IPS-20b (cell line): ENCODE results near the gene PSD2.

Source experiments
- H3K27ac ChIP-seq: one replicate; pipeline ENCODE4 v1.5.1; 2013; ENCODE audit warnings: low read length
- H3K27me3 ChIP-seq: 2 replicates; pipeline ENCODE4 v1.6.1; 2013; ENCODE audit warnings: mild to moderate bottlenecking, low read length, inconsistent platforms; ENCODE audit not compliant: insufficient read depth
- H3K36me3 ChIP-seq: 2 replicates; pipeline ENCODE4 v1.6.1; 2013; ENCODE audit warnings: low read depth, mild to moderate bottlenecking, inconsistent platforms, low read length, moderate library complexity; ENCODE audit not compliant: insufficient read depth
- H3K4me1 ChIP-seq: 2 replicates; pipeline ENCODE4 v1.6.1; 2013; ENCODE audit warnings: mild to moderate bottlenecking, control low read depth, inconsistent platforms, low read length, moderate library complexity; ENCODE audit not compliant: insufficient read depth
- H3K4me3 ChIP-seq: 2 replicates; pipeline ENCODE4 v1.5.1; 2013; ENCODE audit warnings: mild to moderate bottlenecking, low read length, inconsistent platforms
- H3K9ac ChIP-seq: 2 replicates; pipeline ENCODE4 v1.6.1; 2013; ENCODE audit warnings: low read depth, mild to moderate bottlenecking, inconsistent platforms, low read length, moderate library complexity
- H3K9me3 ChIP-seq: 2 replicates; pipeline ENCODE4 v1.6.1; 2013; ENCODE audit warnings: mild to moderate bottlenecking, low read depth, low read length, inconsistent platforms; ENCODE audit not compliant: insufficient read depth

PSD2 gene

DNA sequence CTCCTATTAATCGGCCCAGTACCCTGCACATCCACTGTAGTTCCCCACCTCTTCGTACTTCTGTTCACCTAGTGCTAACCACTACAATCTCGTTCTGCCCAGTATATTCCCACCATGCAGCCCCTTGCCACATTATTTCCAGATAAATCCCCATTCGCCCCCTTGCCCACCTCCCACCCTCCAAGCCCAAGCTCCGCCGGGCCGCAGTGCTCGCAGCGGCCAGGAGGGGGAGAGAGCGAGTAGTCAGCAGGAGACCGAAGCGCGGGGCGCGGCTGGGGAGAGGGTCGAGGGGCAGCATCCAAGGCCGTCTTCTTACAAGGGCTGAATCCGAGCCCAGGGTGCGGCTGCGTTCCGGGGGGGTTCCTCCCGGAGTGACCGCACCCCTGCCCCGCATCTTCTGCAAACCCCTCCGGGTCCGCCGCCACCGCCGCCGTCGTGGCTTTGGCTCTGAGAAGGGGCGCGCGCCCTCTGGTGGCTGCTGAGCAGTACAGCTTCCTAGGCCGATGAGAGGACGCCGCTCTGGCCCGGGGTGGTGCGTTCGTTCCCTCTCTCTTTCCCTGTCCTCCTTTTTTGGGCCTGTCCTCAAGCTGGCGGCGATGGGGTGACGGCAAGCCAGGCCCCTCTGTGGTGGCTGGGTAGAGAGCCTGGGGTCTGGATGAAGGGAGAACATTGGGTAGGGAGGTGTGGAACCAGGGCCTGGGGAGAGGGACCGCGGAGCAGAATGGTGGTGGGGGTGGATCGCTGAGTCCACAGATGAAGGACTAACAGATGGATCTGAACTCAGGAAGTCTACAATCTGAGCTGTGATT, 30.0 kb upstream of the PSD2 start:
- H3K4me3 ChIP-seq, result peak overlapping the region; percentile 66; the same call in 1 of the 2 replicates
- no peaks in the 10 kb centered on the region for H3K36me3 ChIP-seq
- peak overlapping the region; percentile 53; the same call in 1 of the 2 replicates for H3K9ac ChIP-seq
- peaks cover 54% of the 10 kb centered on the region for H3K27me3 ChIP-seq
- H3K4me1 ChIP-seq, result peaks cover 17% of the 10 kb centered on the region; the same call in 1 of the 2 replicates
- H3K9me3 ChIP-seq, result no peaks in the 10 kb centered on the region
- H3K27ac ChIP-seq, result no peak overlapping the region

DNA sequence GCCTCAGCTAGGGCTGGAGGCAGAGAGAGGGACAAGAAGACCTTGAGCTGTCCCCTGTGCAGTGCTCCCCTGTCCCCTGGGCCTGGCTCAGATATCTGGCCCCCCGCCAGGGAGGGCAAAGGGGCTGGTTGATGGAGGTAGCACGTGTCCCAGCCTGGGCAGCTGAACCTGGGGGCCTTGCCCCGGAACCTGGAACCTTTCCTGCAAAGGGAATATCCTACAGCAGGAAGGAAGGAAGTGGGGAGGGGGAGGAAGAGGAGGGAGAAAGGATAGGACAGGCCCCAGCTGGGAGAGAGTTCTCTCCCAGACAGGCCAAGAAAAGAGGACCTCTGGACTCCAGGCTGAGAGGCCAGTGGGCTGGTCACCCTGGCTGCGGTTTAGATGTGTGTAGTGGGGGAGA, 27.6 kb upstream of the PSD2 start:
- no peak overlapping the region for H3K4me3 ChIP-seq
- no peaks in the 10 kb centered on the region for H3K36me3 ChIP-seq
- no peak overlapping the region for H3K9ac ChIP-seq
- H3K27me3 ChIP-seq, result peaks cover 34% of the 10 kb centered on the region
- H3K27ac ChIP-seq, result no peak overlapping the region
- H3K4me1 ChIP-seq, result peaks cover 15% of the 10 kb centered on the region; the same call in 1 of the 2 replicates
- H3K9me3 ChIP-seq, result no peaks in the 10 kb centered on the region

DNA sequence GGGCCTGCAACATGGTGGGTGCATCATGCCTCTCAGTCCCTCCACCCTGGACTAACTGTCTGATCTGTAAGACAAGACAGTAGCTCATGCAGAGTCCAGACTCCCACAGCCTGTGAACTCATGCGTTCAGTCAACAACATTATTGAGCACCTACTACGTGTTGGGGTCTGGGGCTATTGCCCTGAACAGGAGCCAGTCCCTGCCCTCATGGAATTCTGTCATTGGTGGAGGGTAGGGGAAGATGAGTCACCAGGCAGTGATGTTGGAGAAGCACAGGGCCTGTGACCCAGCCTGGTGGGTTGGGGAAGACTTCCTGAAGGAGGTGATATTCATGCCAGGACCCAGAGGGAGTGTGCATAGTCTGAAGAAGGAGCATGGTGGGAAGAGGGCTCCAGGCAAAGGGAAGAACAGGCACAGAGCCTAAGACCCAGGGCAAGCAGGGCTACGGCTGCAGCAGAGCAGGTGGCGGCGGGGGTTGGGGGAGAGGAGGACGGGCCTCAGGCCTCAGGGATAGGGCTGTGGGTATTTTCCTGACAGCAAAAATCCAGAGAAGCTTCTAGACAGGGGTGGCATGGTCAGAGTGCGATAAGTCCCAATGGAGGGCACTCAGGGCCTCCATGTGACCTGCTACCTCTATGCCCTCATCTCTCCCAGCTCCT, 26.7 kb upstream of the PSD2 start:
- Histone ChIP-seq H3K4me3 (no peak overlapping the region), H3K4me1 (peaks cover 12% of the 10 kb centered on the region; the same call in 1 of the 2 replicates), H3K9ac (no peak overlapping the region), H3K9me3 (no peaks in the 10 kb centered on the region), H3K27me3 (peaks cover 26% of the 10 kb centered on the region), H3K36me3 (no peaks in the 10 kb centered on the region), H3K27ac (no peak overlapping the region)

DNA sequence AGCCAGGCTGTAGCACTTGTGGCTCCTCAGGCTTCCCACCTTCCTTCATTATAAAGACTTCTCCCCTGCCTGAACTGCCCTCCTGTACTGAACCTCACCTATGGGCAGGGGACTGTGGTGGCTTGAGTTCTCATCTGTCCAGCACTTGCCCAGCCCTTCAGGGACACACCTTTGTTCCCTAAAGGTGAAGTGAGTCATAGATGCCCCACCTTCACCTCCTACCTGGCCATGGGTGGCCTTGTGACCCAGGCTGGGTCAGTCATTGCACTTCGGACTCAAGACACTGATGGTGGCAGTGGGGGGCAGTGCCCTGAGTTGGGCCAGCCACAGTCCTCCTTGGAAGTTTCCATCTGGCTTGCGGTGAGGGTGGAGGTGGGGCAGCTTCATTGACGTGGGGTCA, 26.1 kb upstream of the PSD2 start:
- peaks cover 12% of the 10 kb centered on the region; the same call in 1 of the 2 replicates for H3K4me1 ChIP-seq
- H3K27ac ChIP-seq, result no peak overlapping the region
- no peaks in the 10 kb centered on the region for H3K9me3 ChIP-seq
- peaks cover 24% of the 10 kb centered on the region for H3K27me3 ChIP-seq
- no peak overlapping the region for H3K4me3 ChIP-seq
- H3K9ac ChIP-seq, result no peak overlapping the region
- H3K36me3 ChIP-seq, result no peaks in the 10 kb centered on the region

DNA sequence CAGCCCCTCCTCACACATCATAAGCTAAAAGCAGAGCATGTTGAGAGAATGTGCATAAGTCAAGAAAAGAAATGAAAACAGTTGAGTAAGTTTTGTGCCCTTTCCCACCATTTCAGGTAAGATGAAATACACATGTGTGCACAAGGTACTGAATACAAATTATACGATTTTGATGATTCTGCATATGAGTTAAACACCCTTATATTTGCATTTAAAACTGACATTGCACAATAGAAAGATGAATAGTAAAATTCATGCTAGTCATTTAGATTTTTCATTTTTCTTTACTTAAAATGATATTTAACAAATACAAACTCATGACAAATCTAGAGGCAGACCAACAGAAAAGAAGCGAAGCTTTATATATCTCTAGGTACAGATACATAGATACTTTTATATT, 24.9 kb upstream of the PSD2 start:
- peaks cover 3% of the 10 kb centered on the region; the same call in 1 of the 2 replicates for H3K4me1 ChIP-seq
- no peaks in the 10 kb centered on the region for H3K36me3 ChIP-seq
- H3K9ac ChIP-seq, result no peak overlapping the region
- H3K4me3 ChIP-seq, result no peak overlapping the region
- peaks cover 19% of the 10 kb centered on the region for H3K27me3 ChIP-seq
- H3K27ac ChIP-seq, result no peak overlapping the region
- no peaks in the 10 kb centered on the region for H3K9me3 ChIP-seq

DNA sequence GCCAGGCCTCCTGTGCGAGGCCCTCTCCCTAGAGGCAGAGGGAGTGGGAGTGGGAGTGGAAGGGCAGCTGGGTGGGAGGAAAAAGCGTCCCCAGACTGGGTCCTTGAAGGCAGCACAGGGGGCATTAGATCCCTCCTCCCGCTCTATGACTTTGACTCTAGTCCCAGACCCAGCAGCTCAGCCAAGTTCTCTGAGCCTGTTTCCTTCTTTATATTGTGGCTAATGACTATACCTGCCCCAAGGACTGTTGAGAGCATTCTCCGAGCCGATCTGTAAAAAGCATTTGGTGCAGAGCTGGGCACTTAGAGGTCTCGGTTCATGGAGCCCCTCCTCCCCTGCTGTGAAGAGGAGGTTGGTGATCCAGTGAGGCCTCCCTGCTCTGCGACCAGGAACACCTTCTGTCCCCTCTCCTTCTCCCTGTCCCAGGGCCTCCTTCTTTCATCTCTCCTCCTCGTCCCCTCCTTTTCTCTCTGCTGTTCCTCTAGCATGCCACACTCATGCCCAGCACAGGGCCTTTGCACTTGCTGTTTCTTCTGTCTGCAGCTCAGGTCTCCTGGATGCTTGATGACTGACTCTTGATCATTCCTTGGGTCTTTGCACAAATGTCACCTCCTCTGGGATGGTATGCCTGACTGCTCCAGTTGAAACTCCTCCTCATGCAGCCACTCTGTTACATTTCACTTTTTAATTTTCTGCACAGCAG, 23.4 kb upstream of the PSD2 start:
- H3K27me3 ChIP-seq, result peaks cover 22% of the 10 kb centered on the region
- H3K36me3 ChIP-seq, result no peaks in the 10 kb centered on the region
- H3K9me3 ChIP-seq, result no peaks in the 10 kb centered on the region
- H3K4me3 ChIP-seq, result no peak overlapping the region
- H3K9ac ChIP-seq, result no peak overlapping the region
- H3K27ac ChIP-seq, result no peak overlapping the region
- H3K4me1 ChIP-seq, result no peaks in the 10 kb centered on the region; the same call in 1 of the 2 replicates

DNA sequence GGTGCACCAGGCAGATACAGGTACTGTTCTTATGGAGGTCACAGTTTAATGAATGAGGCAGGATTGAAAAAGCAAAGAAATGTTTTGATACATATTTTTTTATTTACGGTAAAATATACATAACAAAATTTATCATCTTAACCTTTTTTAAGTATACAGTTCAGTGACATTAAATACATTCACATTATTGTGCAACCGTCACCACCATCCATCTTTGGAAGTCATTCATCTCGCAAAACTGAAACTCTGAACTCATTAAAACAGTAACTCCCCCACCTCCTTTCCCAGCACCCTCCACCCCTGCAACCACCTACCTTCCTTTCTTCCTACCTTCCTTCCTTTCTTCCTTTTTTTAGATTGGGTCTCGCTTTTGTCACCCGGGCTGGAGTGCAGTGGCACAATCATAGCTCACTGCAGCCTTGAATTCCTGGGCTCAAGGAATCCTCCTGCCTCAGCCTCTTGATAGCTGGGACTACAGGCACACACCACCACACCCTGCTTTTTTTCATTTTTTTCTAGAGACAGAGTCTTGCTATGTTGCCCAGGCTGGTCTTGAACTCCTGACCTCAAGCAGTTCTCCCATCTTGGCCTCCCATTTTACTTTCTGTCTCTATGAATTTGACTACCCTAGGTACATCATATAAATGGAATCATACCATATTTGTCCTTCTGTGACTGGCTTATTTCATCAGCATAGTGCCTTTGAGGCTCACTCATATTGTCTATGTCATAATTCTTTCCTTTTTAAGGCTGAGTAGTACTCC, 22.5 kb upstream of the PSD2 start:
- Histone ChIP-seq H3K27me3 (peaks cover 25% of the 10 kb centered on the region), H3K9me3 (no peaks in the 10 kb centered on the region), H3K27ac (no peak overlapping the region), H3K9ac (no peak overlapping the region), H3K36me3 (no peaks in the 10 kb centered on the region), H3K4me3 (no peak overlapping the region), H3K4me1 (no peaks in the 10 kb centered on the region; the same call in 1 of the 2 replicates)

DNA sequence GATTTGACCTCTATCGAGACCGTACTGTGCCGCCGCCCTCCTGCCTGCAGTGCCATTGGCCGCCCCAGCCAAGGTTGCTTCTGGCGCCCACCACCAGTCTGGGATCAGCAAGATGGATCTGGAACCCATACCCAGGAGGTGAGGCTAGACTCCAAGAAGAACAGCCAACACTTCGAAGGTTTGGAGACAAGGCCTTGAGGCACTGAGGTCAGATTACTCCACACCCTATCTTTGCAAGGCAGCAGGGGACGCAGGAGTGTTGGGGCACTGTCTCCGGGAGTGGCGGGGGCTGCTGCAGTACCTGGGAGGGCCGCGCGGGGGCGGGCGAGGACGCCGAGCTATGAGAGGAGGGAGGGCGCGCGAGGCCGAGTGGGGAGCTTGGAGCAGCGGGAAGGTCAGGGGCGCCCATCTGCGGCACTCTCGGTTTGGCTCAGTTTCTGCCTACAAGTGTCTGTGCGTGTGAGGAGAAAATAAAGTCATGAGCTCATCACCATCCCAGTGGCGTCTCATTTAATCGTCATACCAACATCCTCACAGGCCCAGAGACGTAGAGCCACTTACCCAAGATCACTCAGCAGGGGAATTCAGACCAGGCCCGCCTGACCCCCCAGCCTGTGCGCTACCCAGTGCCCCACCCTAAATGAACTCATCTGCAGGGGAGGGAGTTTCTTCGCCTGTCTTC, 20.5 kb upstream of the PSD2 start:
- Histone ChIP-seq H3K9ac (no peak overlapping the region), H3K36me3 (no peaks in the 10 kb centered on the region), H3K4me3 (no peak overlapping the region), H3K4me1 (no peaks in the 10 kb centered on the region; the same call in 1 of the 2 replicates), H3K9me3 (no peaks in the 10 kb centered on the region), H3K27ac (no peak overlapping the region), H3K27me3 (peaks cover 29% of the 10 kb centered on the region)

DNA sequence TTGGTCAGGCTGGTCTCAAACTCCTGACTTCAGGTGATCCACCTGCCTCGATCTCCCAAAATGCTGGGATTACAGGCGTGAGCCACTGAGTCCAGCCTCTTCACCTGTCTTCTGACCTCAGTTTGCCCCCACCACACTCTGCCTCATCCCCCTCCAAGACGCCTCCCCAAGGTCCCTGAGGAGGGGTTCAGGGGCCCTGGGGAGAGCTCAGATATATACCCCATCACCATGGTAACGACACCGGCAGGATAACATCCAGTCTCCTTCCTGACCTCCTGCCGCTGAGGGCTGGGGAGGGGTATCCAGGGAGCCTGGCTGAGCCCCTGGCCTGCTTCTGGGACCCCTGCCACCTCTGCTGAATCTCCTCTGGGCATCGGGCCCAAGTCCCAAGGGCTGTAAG, 19.7 kb upstream of the PSD2 start:
- H3K27me3 ChIP-seq, result peaks cover 30% of the 10 kb centered on the region
- no peaks in the 10 kb centered on the region for H3K36me3 ChIP-seq
- no peaks in the 10 kb centered on the region for H3K9me3 ChIP-seq
- H3K4me1 ChIP-seq, result no peaks in the 10 kb centered on the region; the same call in 1 of the 2 replicates
- no peak overlapping the region for H3K4me3 ChIP-seq
- H3K27ac ChIP-seq, result no peak overlapping the region
- no peak overlapping the region for H3K9ac ChIP-seq

DNA sequence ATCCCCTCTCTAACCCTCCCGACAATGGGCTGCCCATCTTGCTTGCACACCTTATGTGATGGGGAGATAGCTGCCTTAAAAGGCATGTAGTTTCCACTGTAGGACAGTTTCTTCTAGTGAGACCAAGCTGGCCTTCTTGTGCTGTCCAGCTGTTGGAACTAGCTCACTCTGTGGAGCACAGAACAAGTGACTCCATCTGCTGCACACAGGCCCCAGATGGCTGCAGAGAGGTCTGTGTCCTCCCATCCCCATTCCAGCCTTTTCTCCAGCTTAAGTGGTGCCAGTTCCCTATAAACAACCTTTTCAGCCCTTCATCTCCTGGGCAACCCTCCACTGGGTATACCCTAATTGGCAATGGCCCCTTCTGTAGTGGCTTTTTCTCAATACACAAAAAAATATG, 18.7 kb upstream of the PSD2 start:
- Histone ChIP-seq H3K9me3 (no peaks in the 10 kb centered on the region), H3K27me3 (peaks cover 30% of the 10 kb centered on the region), H3K4me1 (no peaks in the 10 kb centered on the region; the same call in 1 of the 2 replicates), H3K9ac (no peak overlapping the region), H3K36me3 (no peaks in the 10 kb centered on the region), H3K4me3 (no peak overlapping the region), H3K27ac (no peak overlapping the region)
